GM18498 (cell line): ENCODE results near the gene MSANTD2.

Experiments
- ATAC-seq: cut with Tn5 transposase; IDR thresholded peaks from one replicate; pipeline ENCODE4 v1.9.1; 2021; ENCODE audit warnings: mild to moderate bottlenecking, moderate library complexity; ENCODE audit not compliant: unreplicated experiment

The MSANTD2 gene

GRCh38 chr11:124738713-124739478 is 61.3 kb downstream of the MSANTD2 start:
- ATAC-seq: no peak

DNA sequence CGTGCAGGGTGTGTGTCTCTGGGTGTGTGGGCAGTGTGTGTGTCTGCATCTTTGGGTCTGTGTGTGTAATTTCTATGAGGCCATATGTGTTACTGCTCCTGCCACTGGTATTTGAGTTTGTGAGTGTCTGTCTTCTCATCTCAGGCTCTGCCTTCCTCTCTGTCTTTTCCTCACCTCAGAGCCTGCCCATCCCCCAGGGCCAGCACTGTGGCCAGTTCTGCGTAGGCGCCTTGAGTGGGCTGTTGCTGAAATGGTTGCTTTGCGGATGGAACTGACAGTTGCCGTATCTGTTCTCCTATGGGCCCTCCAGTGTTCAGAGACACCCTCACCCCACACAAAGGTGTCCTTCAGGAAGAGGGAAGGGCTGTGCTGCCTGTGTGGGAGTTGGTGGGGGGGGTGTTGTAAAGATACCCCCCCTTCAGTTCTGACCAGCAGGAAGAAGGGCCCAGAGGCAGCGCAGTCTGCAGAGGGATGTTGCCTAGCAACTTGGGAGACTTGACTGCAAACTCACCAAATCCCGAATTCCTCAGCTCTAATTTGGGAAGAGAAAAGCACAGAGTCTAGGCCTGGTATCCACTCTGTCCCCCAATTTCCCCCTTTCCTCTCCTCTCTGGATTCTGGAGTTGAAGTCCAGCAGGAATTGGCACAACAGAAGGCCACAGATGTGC is 62.4 kb downstream of the MSANTD2 start:
- ATAC-seq: no peak

DNA sequence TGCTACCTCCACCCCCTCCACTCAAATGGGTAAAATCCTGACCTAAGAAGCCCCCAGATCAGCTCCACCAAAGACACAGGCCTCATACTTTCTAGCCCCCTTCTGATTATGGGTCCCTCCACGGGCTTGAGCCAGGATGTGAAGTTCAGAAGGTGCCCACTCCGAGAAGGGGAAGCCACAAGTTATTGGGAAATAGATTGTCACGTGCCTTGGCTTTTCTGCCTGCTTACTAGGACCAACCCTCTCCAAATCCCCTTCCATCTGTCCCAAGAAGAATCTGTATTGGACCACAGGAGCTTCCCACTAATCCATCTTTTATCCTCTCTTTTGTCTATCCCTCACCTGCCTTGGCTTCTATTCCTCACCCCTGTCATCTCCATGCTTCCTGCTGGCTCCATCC is 63.5 kb downstream of the MSANTD2 start:
- no peak for ATAC-seq

DNA sequence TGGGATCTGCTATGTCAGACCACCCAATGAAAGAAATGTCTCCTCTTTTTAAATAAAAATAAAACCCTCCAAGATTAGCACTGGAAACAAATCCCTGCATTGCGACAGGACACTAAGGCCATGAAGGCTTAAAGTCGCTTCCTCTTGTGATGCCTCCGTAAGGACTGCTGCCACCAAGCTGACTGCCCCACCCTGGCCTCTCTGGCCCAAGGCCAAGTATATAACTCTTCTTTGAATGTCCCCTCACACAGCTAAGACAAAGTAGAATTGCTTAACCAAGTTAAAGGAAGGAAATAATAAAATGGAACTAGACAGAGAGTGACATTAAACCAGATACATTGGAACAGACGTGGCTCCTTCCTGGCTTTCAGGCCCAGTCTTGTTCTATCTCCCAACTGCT is 68.0 kb downstream of the MSANTD2 start:
- ATAC-seq: no peak

GRCh38 chr11:124729571-124729970 is 70.6 kb downstream of the MSANTD2 start:
- no peak for ATAC-seq

DNA sequence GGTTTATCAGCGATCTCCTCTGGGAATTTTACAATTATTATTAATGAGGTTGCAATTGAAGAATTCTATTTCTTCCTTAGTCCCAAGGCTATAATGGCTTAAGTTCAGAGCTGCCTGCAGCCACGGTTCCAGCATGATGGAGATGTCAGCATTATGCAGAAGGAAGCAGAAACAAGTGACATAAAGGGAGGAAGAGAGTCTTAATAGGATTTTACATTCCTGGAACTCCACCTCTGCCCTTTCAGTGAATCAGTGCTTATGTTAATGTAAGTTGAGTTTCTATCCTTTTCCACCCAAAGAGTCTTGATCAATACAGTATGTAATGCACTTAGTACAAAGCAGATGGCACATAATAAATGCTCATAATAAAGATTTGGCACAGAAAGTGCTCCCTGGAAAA is 72.1 kb downstream of the MSANTD2 start:
- ATAC-seq: no peak

DNA sequence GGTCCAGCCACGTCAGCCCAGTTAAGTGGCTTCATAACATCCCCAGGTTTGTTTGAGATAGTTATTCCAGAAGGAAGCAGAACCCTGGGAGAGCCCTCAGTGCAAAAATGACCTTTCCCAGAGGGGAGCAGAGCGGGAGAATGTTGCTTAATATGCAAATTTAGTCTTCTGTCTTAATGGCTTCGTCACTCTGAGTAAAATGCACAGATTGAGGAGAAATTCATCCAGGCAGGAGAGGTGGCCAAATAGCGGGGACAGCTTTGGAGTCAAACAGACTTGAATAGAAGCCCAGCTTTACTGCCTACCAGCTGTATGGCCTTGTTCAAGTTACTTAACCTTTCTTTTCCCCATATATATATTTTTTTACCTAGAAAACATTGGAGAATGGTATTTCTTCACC is 72.7 kb downstream of the MSANTD2 start:
- no peak for ATAC-seq

DNA sequence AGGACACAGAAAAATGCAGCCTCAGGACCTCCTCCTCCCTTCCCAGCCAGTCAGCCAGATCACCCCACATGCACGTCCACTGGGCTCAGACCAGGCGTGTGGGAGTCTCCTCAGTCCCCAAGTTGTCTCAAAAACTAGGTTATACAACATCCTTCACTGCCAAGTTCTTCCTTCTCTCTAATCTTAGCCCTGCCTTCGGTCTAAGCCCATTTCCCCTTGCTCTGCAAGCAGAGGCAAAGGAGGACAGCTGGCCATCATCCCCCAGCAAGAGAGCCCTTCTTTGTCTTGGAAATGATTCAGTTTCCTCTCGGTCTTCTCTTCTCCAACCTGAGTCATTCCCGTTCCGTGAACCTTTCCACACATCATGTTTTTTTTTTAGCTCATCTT is 74.5 kb downstream of the MSANTD2 start:
- no peak for ATAC-seq

DNA sequence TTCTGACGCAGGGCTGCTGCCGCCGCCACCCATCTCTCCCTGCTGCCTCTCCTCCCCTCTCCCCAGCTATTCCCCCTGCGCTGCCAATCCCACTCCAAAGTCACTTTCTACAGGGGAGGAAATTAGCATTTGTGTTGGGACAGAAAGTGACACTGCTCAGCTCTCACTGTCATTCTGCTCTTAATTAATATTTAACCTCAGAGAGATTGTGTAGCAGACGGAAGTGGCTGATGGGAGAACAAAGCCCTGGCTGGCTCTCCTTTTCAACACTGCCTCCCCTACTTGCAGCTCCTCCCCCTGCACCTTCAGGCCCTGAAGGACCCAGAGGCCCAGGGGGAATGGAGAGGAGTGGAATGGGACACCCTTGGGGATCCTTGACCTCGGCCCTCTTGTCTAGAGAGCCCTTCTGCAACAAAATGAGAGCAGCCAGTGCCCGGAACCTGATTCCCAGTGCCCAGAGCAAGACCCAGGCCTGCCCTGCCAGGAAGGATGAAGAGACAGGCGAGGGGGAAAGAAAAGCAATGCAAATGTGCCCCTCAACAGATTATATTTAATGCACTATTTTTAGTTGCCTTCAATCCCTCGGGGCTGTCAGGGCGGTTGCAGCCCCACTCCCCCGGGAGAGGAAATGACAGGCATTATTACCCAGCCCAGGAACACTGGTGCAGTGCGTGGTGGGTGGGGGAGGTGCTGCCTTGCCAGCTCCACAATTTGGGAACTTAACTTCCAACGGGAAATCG is 75.1 kb downstream of the MSANTD2 start:
- ATAC-seq: peak; percentile 96

DNA sequence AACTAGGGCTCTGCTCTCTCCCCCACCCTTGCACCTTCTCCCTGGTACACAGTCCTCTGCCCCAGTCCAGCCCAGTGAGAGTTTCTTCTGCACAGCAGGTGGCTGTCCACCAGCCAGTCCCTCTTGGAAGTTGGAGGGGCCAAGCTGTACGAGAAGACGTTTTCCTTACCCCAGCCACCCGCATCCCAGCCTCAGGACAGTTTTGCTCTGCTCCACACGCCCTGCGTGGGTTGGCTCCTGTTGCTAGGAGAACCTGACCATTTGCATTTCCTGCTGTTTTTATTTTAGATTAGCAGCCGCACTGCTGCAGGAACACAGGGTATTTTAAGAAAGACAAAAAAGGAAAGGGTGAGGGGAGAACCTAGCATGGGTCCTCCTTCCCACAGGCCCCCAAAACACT is 78.0 kb downstream of the MSANTD2 start:
- no peak for ATAC-seq

DNA sequence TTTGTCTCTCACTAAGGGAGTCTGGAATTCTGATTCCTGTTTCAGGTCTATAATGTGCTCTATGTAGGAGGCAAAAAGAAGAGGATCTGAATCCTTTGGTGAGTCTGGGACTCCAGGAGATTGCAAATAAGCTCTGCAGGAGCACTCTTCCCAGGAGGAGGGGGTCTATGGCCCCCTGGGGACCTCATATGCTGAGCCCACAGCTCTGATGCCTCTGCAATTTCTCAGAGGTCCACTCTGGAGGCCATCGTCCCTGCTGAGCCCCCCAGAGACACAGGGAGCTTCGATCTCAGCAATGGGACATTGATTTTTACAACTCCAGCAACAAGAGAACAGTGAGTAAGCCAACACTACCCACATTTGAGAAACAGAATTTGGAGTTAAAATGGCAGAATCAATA is 80.7 kb downstream of the MSANTD2 start:
- no peak for ATAC-seq

- ATAC-seq: no peak
Measured at GRCh38 chr11:124718801-124719200, 81.4 kb downstream of the MSANTD2 start.

GRCh38 chr11:124717786-124718651 is 82.2 kb downstream of the MSANTD2 start:
- ATAC-seq: peak; percentile 53

DNA sequence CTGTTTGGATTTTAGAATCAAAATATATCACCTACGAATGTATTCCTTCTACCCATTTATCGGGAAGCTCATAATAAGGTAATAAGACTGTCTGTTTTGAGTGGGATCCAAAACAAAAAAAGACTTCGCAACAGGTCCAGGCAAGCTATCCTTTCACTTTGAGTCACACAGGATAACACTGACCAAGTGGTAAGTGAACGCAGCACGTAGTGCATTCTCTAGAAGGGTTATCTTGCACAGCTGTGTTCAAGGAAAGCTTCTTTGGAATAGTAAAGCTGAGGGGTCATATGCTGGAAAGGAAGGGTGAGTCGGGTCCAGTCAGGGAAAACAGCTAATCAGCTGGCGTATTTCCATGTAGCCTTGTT is 82.8 kb downstream of the MSANTD2 start:
- ATAC-seq: peak; percentile 62

GRCh38 chr11:124716591-124716990 is 83.6 kb downstream of the MSANTD2 start:
- ATAC-seq: no peak
